MG63 (cell line): Measurements from ENCODE around the gene IL20. TPM values are rescaled to one million over a fixed set of nuclear protein-coding genes. Genes with fewer than 3 reads are reported as not detected.

Experiments used
- DNase-seq: peaks from one replicate; pipeline ENCODE4 v3.0.0-alpha.2; 2020
- H3K27me3 ChIP-seq: fragments of 250-450 bp; sonication (Bioruptor Pico); 2 replicates; pipeline ENCODE4 v1.5.1; 2020; ENCODE audit warnings: mild to moderate bottlenecking, moderate library complexity
- H3K36me3 ChIP-seq: fragments of 250-450 bp; sonication (Bioruptor Pico); 2 replicates; pipeline ENCODE4 v1.5.1; 2020; ENCODE audit warnings: mild to moderate bottlenecking, moderate library complexity
- H3K4me3 ChIP-seq: fragments of 250-450 bp; sonication (Bioruptor Pico); 2 replicates; pipeline ENCODE4 v1.5.1; 2020; ENCODE audit warnings: mild to moderate bottlenecking, moderate library complexity
- H3K9me3 ChIP-seq: fragments of 250-450 bp; sonication (Bioruptor Pico); 2 replicates; pipeline ENCODE4 v1.5.1; 2020; ENCODE audit warnings: mild to moderate bottlenecking, moderate library complexity
- total RNA-seq: library from RNA; depleted of rRNA; stranded (reverse); fragments of >200 nt; shearing (Covaris generic); gene quantifications from 2 replicates; pipeline ENCODE4 v1.2.3, GENCODE V29; 2014; ENCODE audit warnings: low replicate concordance; rRNA removed

The IL20 gene
- total RNA-seq = not detected in 2 replicates

- Histone ChIP-seq H3K4me3 (no peak within 1 kb of the TSS), H3K9me3 (no peaks in the 10 kb centered on the region), H3K27me3 (peaks cover 4% of the 10 kb centered on the region; the same call in 1 of the 2 replicates), H3K36me3 (no peaks in the 10 kb centered on the region)
- peak; percentile 87 for DNase-seq
Measured at GRCh38 chr1:206864939-206865671, at the start of gene IL20. TSS of gene IL20 (plus strand) at chr1:206865623. CDS start at chr1:206865853, 230 bp downstream.

GRCh38 chr1:206816390-206817287, 48.8 kb upstream of the IL20 start:
- Histone ChIP-seq H3K36me3 (no peaks in the 10 kb centered on the region), H3K27me3 (no peaks in the 10 kb centered on the region), H3K9me3 (peaks cover 9% of the 10 kb centered on the region), H3K4me3 (no peak overlapping the region)
- DNase-seq = no peak

- no peaks in the 10 kb centered on the region for H3K36me3 ChIP-seq
- H3K4me3 ChIP-seq = no peak overlapping the region
- DNase-seq = no peak
- H3K9me3 ChIP-seq = no peaks in the 10 kb centered on the region
- H3K27me3 ChIP-seq = no peaks in the 10 kb centered on the region
Measured at GRCh38 chr1:206821493-206821892, 43.9 kb upstream of the IL20 start.

GRCh38 chr1:206823727-206824126, 41.7 kb upstream of the IL20 start:
- DNase-seq = no peak
- no peaks in the 10 kb centered on the region for H3K27me3 ChIP-seq

GRCh38 chr1:206824331-206824730, 41.1 kb upstream of the IL20 start:
- no peak for DNase-seq
- Histone ChIP-seq H3K36me3 (no peaks in the 10 kb centered on the region), H3K4me3 (no peak overlapping the region), H3K27me3 (no peaks in the 10 kb centered on the region), H3K9me3 (no peaks in the 10 kb centered on the region)

More at GRCh38 chr1:206823727-206824126, 41.7 kb upstream of the IL20 start:
- Histone ChIP-seq H3K9me3 (no peaks in the 10 kb centered on the region), H3K4me3 (no peak overlapping the region), H3K36me3 (no peaks in the 10 kb centered on the region)

GRCh38 chr1:206826394-206826793, 39.0 kb upstream of the IL20 start:
- Histone ChIP-seq H3K27me3 (peaks cover 2% of the 10 kb centered on the region; the same call in 1 of the 2 replicates), H3K9me3 (no peaks in the 10 kb centered on the region), H3K36me3 (no peaks in the 10 kb centered on the region), H3K4me3 (no peak overlapping the region)
- DNase-seq = no peak

GRCh38 chr1:206828061-206828460, 37.4 kb upstream of the IL20 start:
- Histone ChIP-seq H3K9me3 (no peaks in the 10 kb centered on the region), H3K36me3 (no peaks in the 10 kb centered on the region), H3K27me3 (peaks cover 2% of the 10 kb centered on the region), H3K4me3 (no peak overlapping the region)
- DNase-seq = no peak

GRCh38 chr1:206828765-206829164, 36.7 kb upstream of the IL20 start:
- H3K27me3 ChIP-seq = peaks cover 2% of the 10 kb centered on the region
- no peak overlapping the region for H3K4me3 ChIP-seq
- H3K9me3 ChIP-seq = no peaks in the 10 kb centered on the region
- no peak for DNase-seq
- H3K36me3 ChIP-seq = no peaks in the 10 kb centered on the region

GRCh38 chr1:206829282-206829681, 36.1 kb upstream of the IL20 start:
- Histone ChIP-seq H3K4me3 (no peak overlapping the region), H3K36me3 (no peaks in the 10 kb centered on the region), H3K9me3 (no peaks in the 10 kb centered on the region), H3K27me3 (peaks cover 2% of the 10 kb centered on the region)
- no peak for DNase-seq

- no peaks in the 10 kb centered on the region for H3K9me3 ChIP-seq
- no peak for DNase-seq
- no peak overlapping the region for H3K4me3 ChIP-seq
- H3K36me3 ChIP-seq = no peaks in the 10 kb centered on the region
- H3K27me3 ChIP-seq = peaks cover 2% of the 10 kb centered on the region
Measured at GRCh38 chr1:206829875-206830274, 35.5 kb upstream of the IL20 start.

GRCh38 chr1:206831650-206832049, 33.8 kb upstream of the IL20 start:
- Histone ChIP-seq H3K4me3 (no peak overlapping the region), H3K27me3 (peaks cover 2% of the 10 kb centered on the region), H3K36me3 (no peaks in the 10 kb centered on the region), H3K9me3 (no peaks in the 10 kb centered on the region)
- no peak for DNase-seq

- DNase-seq = no peak
- Histone ChIP-seq H3K27me3 (peaks cover 2% of the 10 kb centered on the region), H3K9me3 (no peaks in the 10 kb centered on the region), H3K36me3 (no peaks in the 10 kb centered on the region), H3K4me3 (no peak overlapping the region)
Measured at GRCh38 chr1:206832352-206832880, 33.0 kb upstream of the IL20 start.

GRCh38 chr1:206833106-206833680, 32.2 kb upstream of the IL20 start:
- DNase-seq = no peak
- Histone ChIP-seq H3K27me3 (peaks cover 2% of the 10 kb centered on the region), H3K9me3 (no peaks in the 10 kb centered on the region), H3K4me3 (no peak overlapping the region), H3K36me3 (no peaks in the 10 kb centered on the region)

GRCh38 chr1:206833801-206834200, 31.6 kb upstream of the IL20 start:
- no peak overlapping the region for H3K4me3 ChIP-seq

GRCh38 chr1:206834217-206834616, 31.2 kb upstream of the IL20 start:
- Histone ChIP-seq H3K9me3 (no peaks in the 10 kb centered on the region), H3K4me3 (no peak overlapping the region), H3K27me3 (peaks cover 2% of the 10 kb centered on the region), H3K36me3 (no peaks in the 10 kb centered on the region)
- DNase-seq = no peak

More at GRCh38 chr1:206833801-206834200, 31.6 kb upstream of the IL20 start:
- no peaks in the 10 kb centered on the region for H3K9me3 ChIP-seq
- peaks cover 2% of the 10 kb centered on the region for H3K27me3 ChIP-seq
- no peak for DNase-seq
- H3K36me3 ChIP-seq = no peaks in the 10 kb centered on the region

GRCh38 chr1:206834711-206835110, 30.7 kb upstream of the IL20 start:
- H3K36me3 ChIP-seq = no peaks in the 10 kb centered on the region
- peak; percentile 23 for DNase-seq
- no peaks in the 10 kb centered on the region for H3K9me3 ChIP-seq
- H3K27me3 ChIP-seq = peaks cover 2% of the 10 kb centered on the region
- H3K4me3 ChIP-seq = no peak overlapping the region

- no peaks in the 10 kb centered on the region for H3K36me3 ChIP-seq
- H3K4me3 ChIP-seq = no peak overlapping the region
- no peaks in the 10 kb centered on the region; the same call in none of the 2 replicates for H3K27me3 ChIP-seq
- no peaks in the 10 kb centered on the region for H3K9me3 ChIP-seq
- no peak for DNase-seq
Measured at GRCh38 chr1:206835186-206835585, 30.2 kb upstream of the IL20 start.
